B cell (primary cell): ENCODE data around the gene NPAS2. TPM values are rescaled to one million over a fixed set of nuclear protein-coding genes. Genes with fewer than 3 reads are reported as not detected.

ENCODE experiments used
- ATAC-seq: fragments of 200-7000 bp; cut with Tn5 transposase; one replicate; pipeline ENCODE4 v1.10.0; 2021; ENCODE audit warnings: low read depth, mild to moderate bottlenecking, moderate number of reproducible peaks, moderate library complexity
- CTCF ChIA-PET: fragments of 350-600 bp; sonication (Branson Sonifier 250); formaldehyde crosslinking; loops from one replicate; lab custom pipeline; 2021; ENCODE audit warnings: antibody characterized with exemption, inconsistent platforms; lab: Charles Lee
- POLR2A ChIA-PET: fragments of 350-600 bp; sonication (Branson Sonifier 250); formaldehyde crosslinking; loops from one replicate; lab custom pipeline; 2021; ENCODE audit warnings: antibody characterized with exemption; lab: Charles Lee
- DNase-seq: peaks from one replicate; pipeline ENCODE4 v3.0.0; 2013
- H2AFZ ChIP-seq: 2 replicates; pipeline ENCODE4 v1.6.1; 2012; ENCODE audit warnings: mild to moderate bottlenecking, low read depth, low read length; ENCODE audit not compliant: insufficient read depth, poor library complexity, severe bottlenecking
- H3K27ac ChIP-seq, 2 donors: 1 replicate in 1 of 2; 2 replicates in 1 of 2; pipeline ENCODE4 v1.5.1; 2012 to 2013; ENCODE audit warnings: low read length in 2 of 2, mild to moderate bottlenecking in 2 of 2, moderate library complexity in 1 of 2
- H3K27me3 ChIP-seq, 4 experiments: fragments of 200-600 bp in 1 of 4; sonication (generic) in 1 of 4; replicated peaks in 1 of 4; 1 replicate in 2 of 4; 2 replicates in 2 of 4; pipeline versions ENCODE4 v1.6.1 to v1.7.0; 2013 to 2016; ENCODE audit warnings: low read length in 3 of 4, mild to moderate bottlenecking in 2 of 4, mixed read lengths in 1 of 4, moderate library complexity in 1 of 4; ENCODE audit not compliant: insufficient read depth in 4 of 4, control insufficient read depth in 3 of 4; ENCODE audit errors: control extremely low read depth in 1 of 4
- H3K36me3 ChIP-seq, 2 experiments: replicated peaks in 1 of 2; 1 replicate in 1 of 2; 2 replicates in 1 of 2; pipeline versions ENCODE4 v1.6.1 to v1.7.1; 2013; ENCODE audit warnings: low read length in 1 of 2; ENCODE audit not compliant: insufficient read depth in 2 of 2, control insufficient read depth in 1 of 2; ENCODE audit errors: control extremely low read depth in 1 of 2, extremely low read depth in 1 of 2
- H3K4me1 ChIP-seq, 2 donors: fragments of 200-600 bp in 1 of 2; sonication (generic) in 1 of 2; 1 replicate in 1 of 2; 2 replicates in 1 of 2; pipeline versions ENCODE4 v1.5.1 to v1.6.1; 2013 to 2017; ENCODE audit warnings: low read length in 2 of 2; ENCODE audit not compliant: control insufficient read depth in 2 of 2, insufficient read depth in 2 of 2
- H3K4me2 ChIP-seq: replicated peaks from 2 replicates; pipeline ENCODE3; 2012; ENCODE audit warnings: mild to moderate bottlenecking, low read depth, low read length; ENCODE audit not compliant: poor library complexity, severe bottlenecking
- H3K4me3 ChIP-seq, 5 experiments: fragments of 200-600 bp in 1 of 5; sonication (generic) in 1 of 5; 1 replicate in 3 of 5; 2 replicates in 2 of 5; pipeline versions ENCODE4 v1.5.1 to v1.7.0; 2011 to 2016; ENCODE audit warnings: low read length in 4 of 5, mild to moderate bottlenecking in 4 of 5, low read depth in 2 of 5, control low read depth in 1 of 5, moderate library complexity in 1 of 5; ENCODE audit not compliant: insufficient read depth in 1 of 5; ENCODE audit errors: control extremely low read depth in 1 of 5, extremely low read depth in 1 of 5
- H3K79me2 ChIP-seq: fragments of 200-600 bp; sonication (generic); one replicate; pipeline ENCODE4 v1.6.0; 2016; ENCODE audit warnings: low read length; ENCODE audit not compliant: control insufficient read depth, insufficient read depth
- H3K9ac ChIP-seq: fragments of 200-600 bp; sonication (generic); 2 replicates; pipeline ENCODE4 v1.6.1; 2017; ENCODE audit warnings: mild to moderate bottlenecking, low read length, moderate library complexity
- H3K9me3 ChIP-seq, 3 donors: one replicate each; pipeline versions ENCODE4 v1.6.1 to v1.7.1; 2013; ENCODE audit warnings: low read length in 2 of 3; ENCODE audit not compliant: control insufficient read depth in 2 of 3, insufficient read depth in 1 of 3; ENCODE audit errors: control extremely low read depth in 1 of 3
- H4K20me1 ChIP-seq: 2 replicates; pipeline ENCODE4 v1.6.0; 2012; ENCODE audit warnings: mild to moderate bottlenecking, low read length; ENCODE audit not compliant: insufficient read depth, control insufficient read depth, poor library complexity, severe bottlenecking
- H3K27ac Mint-ChIP-seq: one replicate; pipeline ENCODE4 v1.8.0; 2021; ENCODE audit warnings: mixed read lengths
- H3K27me3 Mint-ChIP-seq: one replicate; pipeline ENCODE4 v1.8.0; 2021; ENCODE audit warnings: mixed read lengths
- H3K4me1 Mint-ChIP-seq: one replicate; pipeline ENCODE4 v1.8.0; 2021; ENCODE audit warnings: mixed read lengths
- H3K4me3 Mint-ChIP-seq: one replicate; pipeline ENCODE4 v1.8.0; 2021; ENCODE audit warnings: mixed read lengths
- H3K9me3 Mint-ChIP-seq: one replicate; pipeline ENCODE4 v1.8.0; 2022; ENCODE audit warnings: mixed read lengths; ENCODE audit not compliant: insufficient read depth
- CTCF ChIP-seq: fragments of 200-600 bp; IDR thresholded peaks from one replicate; pipeline ENCODE4 v1.8.0; 2022; ENCODE audit warnings: antibody characterized with exemption, mild to moderate bottlenecking
- EZH2 ChIP-seq: IDR thresholded peaks from 2 replicates; pipeline ENCODE4 v1.6.1; 2012; ENCODE audit warnings: borderline replicate concordance, low read depth, mild to moderate bottlenecking, moderate library complexity, low read length; ENCODE audit not compliant: insufficient read depth, poor library complexity, severe bottlenecking
- WGBS: methylation state at CpG from one replicate; pipeline ENCODE4 v1.1.5; 2013; ENCODE audit warnings: missing lambda C conversion rate; ENCODE audit not compliant: insufficient coverage; 5-methylcytosine and 5-hydroxymethylcytosine counted together
- intact Hi-C: fragments of 100-400 bp; cut with micrococcal nuclease; formaldehyde crosslinking; loops from one replicate; pipeline ENCODE4 v1.10.0; 2022
- polyA plus RNA-seq: library from polyadenylated mRNA; depleted of rRNA; stranded (reverse); fragments of >200 nt; gene quantifications from 2 replicates; pipeline ENCODE4 v1.2.3, GENCODE V29; 2012
- total RNA-seq, 2 donors: library from RNA; stranded (reverse); fragments of 120-200 nt in 1 of 2; gene quantifications; 1 replicate in 1 of 2; 2 replicates in 1 of 2; pipeline versions ENCODE4 v1.2.3 to v1.2.4, GENCODE V29; 2013 to 2022

Gene NPAS2
- total and polyA plus RNA-seq, 2 donors (not counting 1 experiment from before 2014, with no cell fraction given), result not detected

GRCh38 chr2:100865816-100866460 lies 46.0 kb downstream of the NPAS2 start:
- H3K79me2 ChIP-seq, result no peaks in the 10 kb centered on the region
- H4K20me1 ChIP-seq, result no peaks in the 10 kb centered on the region
- peaks cover 10% of the 10 kb centered on the region for H3K9me3 Mint-ChIP-seq
- peaks cover 0 to 2% (median 0%) of the 10 kb centered on the region in 4 experiments for H3K27me3 ChIP-seq
- no peaks in the 10 kb centered on the region for H3K4me1 Mint-ChIP-seq
- peaks cover 14% of the 10 kb centered on the region for H3K27me3 Mint-ChIP-seq
- ATAC-seq (no peak), DNase-seq (no peak)
- H3K4me3 Mint-ChIP-seq, result no peak overlapping the region
- no peaks in the 10 kb centered on the region for H3K36me3 ChIP-seq
- intact Hi-C loops, result no loop called here
- no peak overlapping the region for H2AFZ ChIP-seq
- H3K4me3 ChIP-seq, result no peak overlapping the region
- H3K4me1 ChIP-seq, result no peaks in the 10 kb centered on the region
- H3K4me2 ChIP-seq, result no peak overlapping the region
- no peak for TF ChIP-seq CTCF
- no peak for TF ChIP-seq EZH2
- H3K27ac ChIP-seq, result no peak overlapping the region
- no peak overlapping the region for H3K27ac Mint-ChIP-seq
- CTCF ChIA-PET, result no interaction called here
- peaks cover 0 to 14% (median 12%) of the 10 kb centered on the region in 3 donors for H3K9me3 ChIP-seq
- POLR2A ChIA-PET, result interaction anchor here (0.5 kb wide), 1 partner anchor 12 kb away, joined by 7 read pairs; no protein-coding TSS in a partner anchor
- 95% methylated on average over 4 of the region's 5 CpGs for WGBS
- H3K9ac ChIP-seq, result no peak overlapping the region

GRCh38 chr2:100868083-100868482 lies 48.1 kb downstream of the NPAS2 start:
- Histone ChIP-seq H3K9ac (no peak overlapping the region), H3K4me3 (no peak overlapping the region), H3K27me3 (peaks cover 0 to 10% (median 1%) of the 10 kb centered on the region in 4 experiments), H3K4me2 (no peak overlapping the region), H3K4me1 (no peaks in the 10 kb centered on the region), H4K20me1 (no peaks in the 10 kb centered on the region), H3K27ac (no peak overlapping the region), H3K9me3 (peaks cover 0 to 14% (median 12%) of the 10 kb centered on the region in 3 donors), H2AFZ (no peak overlapping the region), H3K36me3 (no peaks in the 10 kb centered on the region), H3K79me2 (no peaks in the 10 kb centered on the region)
- Mint-ChIP-seq H3K4me3 (no peak overlapping the region), H3K9me3 (peaks cover 10% of the 10 kb centered on the region), H3K4me1 (no peaks in the 10 kb centered on the region), H3K27ac (no peak overlapping the region), H3K27me3 (peaks cover 19% of the 10 kb centered on the region)
- TF ChIP-seq CTCF (no peak), EZH2 (no peak)
- CTCF ChIA-PET, result no interaction called here
- DNase-seq (no peak), ATAC-seq (no peak)
- intact Hi-C loops, result no loop called here
- POLR2A ChIA-PET, result no interaction called here
